ENCODE measurements around the gene TCL1B. TPM values are rescaled to one million over a fixed set of nuclear protein-coding genes. Genes with fewer than 3 reads are reported as not detected.

Gene TCL1B
- total RNA-seq, 1 experiment from 2014 or later, result 3.6 TPM

- Histone ChIP-seq H2AFZ (ENCODE audit: low read length) (no peak overlapping the region), H2BK5ac (ENCODE audit: insufficient read length, low read length) (no peak overlapping the region), H2BK120ac (ENCODE audit: low read depth, low read length, poor library complexity, severe bottlenecking) (no peak overlapping the region), H3K18ac (ENCODE audit: insufficient read length, low read depth, low read length) (no peak overlapping the region), H3K14ac (ENCODE audit: insufficient read depth, low read length) (no peak overlapping the region; the same call in 1 of the 2 replicates), H2BK20ac (ENCODE audit: low read depth, low read length, poor library complexity, severe bottlenecking) (no peak overlapping the region), H3K79me1 (ENCODE audit: insufficient read depth, low read depth, low read length, poor library complexity, severe bottlenecking) (no peaks in the 10 kb centered on the region), H4K91ac (ENCODE audit: insufficient read length, low read depth, low read length) (no peak overlapping the region), H3K79me2 (ENCODE audit: insufficient read depth, low read length) (no peaks in the 10 kb centered on the region), H3K56ac (ENCODE audit: insufficient read length, low read depth, low read length) (no peak overlapping the region), H3K4me1 (ENCODE audit: insufficient read depth, low read length) (no peaks in the 10 kb centered on the region; the same call in 1 of the 2 replicates), H4K5ac (ENCODE audit: insufficient read length, low read depth, low read length) (no peak overlapping the region), H3K9me3 (ENCODE audit: control insufficient read depth, low read depth, low read length) (no peaks in the 10 kb centered on the region), H3K4ac (ENCODE audit: low read depth, low read length) (no peak overlapping the region), H2AK5ac (ENCODE audit: insufficient read length, low read length) (no peak overlapping the region), H3K4me2 (ENCODE audit: insufficient read depth, insufficient read length, low read length) (no peak overlapping the region), H3K23ac (ENCODE audit: insufficient read length, low read depth, low read length) (no peak overlapping the region), H3T11ph (ENCODE audit: low read length) (no peak overlapping the region), H3K27ac (ENCODE audit: insufficient read length, low read depth, low read length) (no peak overlapping the region), H2BK15ac (ENCODE audit: low read depth, low read length) (no peak overlapping the region), H2BK12ac (ENCODE audit: insufficient read length, low read depth, low read length) (no peak overlapping the region), H3K23me2 (ENCODE audit: insufficient read length, low read depth, low read length, poor library complexity, severe bottlenecking) (no peaks in the 10 kb centered on the region), H3K27me3 (ENCODE audit: insufficient read depth, low read length) (no peaks in the 10 kb centered on the region), H4K8ac (replicated peaks; ENCODE audit: insufficient read length, low read depth, low read length) (no peak overlapping the region), H4K20me1 (ENCODE audit: control insufficient read depth, insufficient read depth, insufficient read length) (no peaks in the 10 kb centered on the region), H3K9ac (ENCODE audit: extremely low read depth, insufficient read length, low read length) (no peak overlapping the region)
- peaks cover 0 to 2% of the 10 kb centered on the region in 2 experiments; a peak in 1 of 5 replicates for H3K9me3 Mint-ChIP-seq
- no peak overlapping the region for H3K4me3 Mint-ChIP-seq
- H3K4me1 Mint-ChIP-seq, result peaks cover 32 to 45% of the 10 kb centered on the region in 2 experiments
- DNase-seq, result no peak
- H3K27ac Mint-ChIP-seq, result no peak overlapping the region
- no peaks in the 10 kb centered on the region for H3K36me3 Mint-ChIP-seq (ENCODE audit: insufficient read depth in 1 of 3, low read depth in 3 of 3)
- TF ChIP-seq CTCF (conservative IDR thresholded peaks at IDR 0.05), result no peak
- H3K27me3 Mint-ChIP-seq (ENCODE audit: low read depth), result peaks cover 43% of the 10 kb centered on the region
- no CpG with 5 or more reads among the region's 5 CpGs for WGBS (ENCODE audit: extremely low coverage, insufficient read length, low lambda C conversion rate)
Observed at GRCh38 chr14:95659990-95660385, 26.2 kb upstream of the TCL1B start.
